ENCODE results near the gene ENTPD8. TPM values are rescaled to one million over a fixed set of nuclear protein-coding genes. Genes with fewer than 3 reads are reported as not detected.

ENTPD8 gene
- total RNA-seq, 2 donors from 2014 or later: 0.33 to 0.75 TPM

DNA sequence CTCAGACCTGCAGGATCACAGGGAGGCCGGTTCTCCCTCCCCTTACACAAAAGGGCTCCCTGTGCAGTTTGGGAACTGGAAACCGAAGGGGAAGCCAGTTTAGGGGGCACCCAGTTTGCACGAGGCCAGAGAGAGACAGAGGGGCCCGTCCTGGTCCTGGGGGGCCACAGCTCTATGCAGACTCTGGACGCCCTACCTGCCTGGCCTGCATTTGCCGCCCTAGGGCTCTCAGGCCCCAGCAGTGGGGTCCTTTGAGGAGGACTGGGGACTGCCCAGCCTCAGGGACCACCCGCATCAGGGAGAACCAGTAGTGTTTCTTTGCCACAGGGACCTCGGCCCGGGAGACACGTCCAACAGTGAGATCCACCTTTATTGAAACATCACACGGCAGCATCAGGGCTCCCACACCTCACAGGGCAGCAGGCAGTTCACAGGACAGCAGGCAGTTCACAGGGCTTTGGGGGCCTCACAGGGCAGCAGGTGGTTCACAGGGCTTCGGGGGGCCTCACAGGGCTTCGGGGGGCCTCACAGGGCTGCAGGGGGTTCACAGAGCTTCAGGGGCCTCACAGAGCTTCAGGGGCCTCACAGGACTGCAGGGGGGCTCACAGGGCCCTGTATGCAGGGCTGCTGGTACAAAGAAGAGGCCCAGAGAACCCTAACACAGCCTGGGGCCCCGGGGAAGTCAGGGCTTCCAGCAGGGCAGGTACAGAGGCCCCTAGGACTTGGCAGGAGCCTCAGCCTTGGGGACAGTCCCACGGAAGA lies 18.6 kb upstream of the ENTPD8 start:
- Histone ChIP-seq H3K9me3 (ENCODE audit: control insufficient read depth, low read length) (no peaks in the 10 kb centered on the region), H3K27me3 (ENCODE audit: control insufficient read depth, insufficient read depth, low read length, poor library complexity, severe bottlenecking) (no peaks in the 10 kb centered on the region), H3K4me3 (ENCODE audit: low read length) (no peak overlapping the region), H3K36me3 (ENCODE audit: control insufficient read depth, insufficient read depth, low read length) (peaks cover 9% of the 10 kb centered on the region), H3K9ac (ENCODE audit: extremely low read depth, low read length, poor library complexity, severe bottlenecking) (no peak overlapping the region), H3K4me1 (ENCODE audit: control insufficient read depth, insufficient read depth, low read length) (peaks cover under 1% of the 10 kb centered on the region), H3K27ac (ENCODE audit: low read depth, low read length) (no peak overlapping the region)
- Mint-ChIP-seq H3K36me3 (ENCODE audit: low read depth) (peaks cover 11% of the 10 kb centered on the region), H3K27ac (no peak overlapping the region), H3K9me3 (no peaks in the 10 kb centered on the region), H3K4me3 (peak overlapping the region; percentile 26), H3K27me3 (ENCODE audit: insufficient read depth) (peaks cover 32% of the 10 kb centered on the region), H3K4me1 (peaks cover 1% of the 10 kb centered on the region)
- TF ChIP-seq, protein P1, sequence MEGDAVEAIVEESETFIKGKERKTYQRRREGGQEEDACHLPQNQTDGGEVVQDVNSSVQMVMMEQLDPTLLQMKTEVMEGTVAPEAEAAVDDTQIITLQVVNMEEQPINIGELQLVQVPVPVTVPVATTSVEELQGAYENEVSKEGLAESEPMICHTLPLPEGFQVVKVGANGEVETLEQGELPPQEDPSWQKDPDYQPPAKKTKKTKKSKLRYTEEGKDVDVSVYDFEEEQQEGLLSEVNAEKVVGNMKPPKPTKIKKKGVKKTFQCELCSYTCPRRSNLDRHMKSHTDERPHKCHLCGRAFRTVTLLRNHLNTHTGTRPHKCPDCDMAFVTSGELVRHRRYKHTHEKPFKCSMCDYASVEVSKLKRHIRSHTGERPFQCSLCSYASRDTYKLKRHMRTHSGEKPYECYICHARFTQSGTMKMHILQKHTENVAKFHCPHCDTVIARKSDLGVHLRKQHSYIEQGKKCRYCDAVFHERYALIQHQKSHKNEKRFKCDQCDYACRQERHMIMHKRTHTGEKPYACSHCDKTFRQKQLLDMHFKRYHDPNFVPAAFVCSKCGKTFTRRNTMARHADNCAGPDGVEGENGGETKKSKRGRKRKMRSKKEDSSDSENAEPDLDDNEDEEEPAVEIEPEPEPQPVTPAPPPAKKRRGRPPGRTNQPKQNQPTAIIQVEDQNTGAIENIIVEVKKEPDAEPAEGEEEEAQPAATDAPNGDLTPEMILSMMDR (conservative IDR thresholded peaks at IDR 0.05): no peak
- 62 to 68% methylated on average over 7 to 15 of the region's 15 CpGs for WGBS, 2 experiments (ENCODE audit: insufficient coverage in 1 of 2, insufficient read length in 1 of 2)
- DNase-seq: no peak

DNA sequence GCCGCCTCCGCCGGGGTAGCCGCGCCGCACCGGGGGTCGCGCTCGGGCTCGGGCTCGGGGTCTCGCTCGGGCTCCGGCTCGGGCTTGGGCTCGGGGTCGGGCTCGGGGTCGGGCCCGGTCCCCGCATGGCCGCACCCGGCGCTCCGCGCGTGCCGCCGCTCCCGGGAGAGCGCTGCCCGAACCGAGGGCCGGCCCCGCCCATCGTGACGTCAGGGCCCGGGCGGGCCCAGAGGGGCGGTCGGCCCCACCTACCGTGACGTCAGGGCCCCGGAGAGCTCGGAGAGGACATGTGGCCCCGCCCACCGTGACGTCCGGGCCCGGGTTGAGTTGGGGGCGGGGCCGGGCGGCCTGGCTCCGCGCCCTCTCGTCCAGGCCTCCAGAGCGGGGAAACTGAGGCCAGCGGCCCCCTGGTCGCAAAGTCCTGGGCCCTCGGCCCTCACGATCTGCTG lies 18.0 kb upstream of the ENTPD8 start, which contains the start of gene NSMF:
NSMF (minus strand) TSS at position 183 of the 449 bp plus-strand sequence. CDS start 232 bp downstream, outside the sequence.
- Histone ChIP-seq H3K9ac (ENCODE audit: extremely low read depth, low read length, poor library complexity, severe bottlenecking) (peak within 1 kb of the TSS; percentile 49), H3K4me1 (ENCODE audit: control insufficient read depth, insufficient read depth, low read length) (peaks cover 4% of the 10 kb centered on the region), H3K36me3 (ENCODE audit: control insufficient read depth, insufficient read depth, low read length) (peaks cover 9% of the 10 kb centered on the region), H3K27ac (ENCODE audit: low read depth, low read length) (no peak within 1 kb of the TSS), H3K4me3 (ENCODE audit: low read length) (peak within 1 kb of the TSS; percentile 77), H3K27me3 (ENCODE audit: control insufficient read depth, insufficient read depth, low read length, poor library complexity, severe bottlenecking) (no peaks in the 10 kb centered on the region), H3K9me3 (ENCODE audit: control insufficient read depth, low read length) (no peaks in the 10 kb centered on the region)
- peak; percentile 95 for DNase-seq
- Mint-ChIP-seq H3K4me1 (peaks cover 1% of the 10 kb centered on the region), H3K9me3 (no peaks in the 10 kb centered on the region), H3K36me3 (ENCODE audit: low read depth) (peaks cover 11% of the 10 kb centered on the region), H3K27ac (no peak within 1 kb of the TSS), H3K27me3 (ENCODE audit: insufficient read depth) (peaks cover 30% of the 10 kb centered on the region), H3K4me3 (peak within 1 kb of the TSS; percentile 52)
- TF ChIP-seq, protein P1 (conservative IDR thresholded peaks at IDR 0.05): no peak
- 1% methylated on average over 54 to 62 of the region's 62 CpGs for WGBS, 2 experiments (ENCODE audit: insufficient coverage in 1 of 2, insufficient read length in 1 of 2)

DNA sequence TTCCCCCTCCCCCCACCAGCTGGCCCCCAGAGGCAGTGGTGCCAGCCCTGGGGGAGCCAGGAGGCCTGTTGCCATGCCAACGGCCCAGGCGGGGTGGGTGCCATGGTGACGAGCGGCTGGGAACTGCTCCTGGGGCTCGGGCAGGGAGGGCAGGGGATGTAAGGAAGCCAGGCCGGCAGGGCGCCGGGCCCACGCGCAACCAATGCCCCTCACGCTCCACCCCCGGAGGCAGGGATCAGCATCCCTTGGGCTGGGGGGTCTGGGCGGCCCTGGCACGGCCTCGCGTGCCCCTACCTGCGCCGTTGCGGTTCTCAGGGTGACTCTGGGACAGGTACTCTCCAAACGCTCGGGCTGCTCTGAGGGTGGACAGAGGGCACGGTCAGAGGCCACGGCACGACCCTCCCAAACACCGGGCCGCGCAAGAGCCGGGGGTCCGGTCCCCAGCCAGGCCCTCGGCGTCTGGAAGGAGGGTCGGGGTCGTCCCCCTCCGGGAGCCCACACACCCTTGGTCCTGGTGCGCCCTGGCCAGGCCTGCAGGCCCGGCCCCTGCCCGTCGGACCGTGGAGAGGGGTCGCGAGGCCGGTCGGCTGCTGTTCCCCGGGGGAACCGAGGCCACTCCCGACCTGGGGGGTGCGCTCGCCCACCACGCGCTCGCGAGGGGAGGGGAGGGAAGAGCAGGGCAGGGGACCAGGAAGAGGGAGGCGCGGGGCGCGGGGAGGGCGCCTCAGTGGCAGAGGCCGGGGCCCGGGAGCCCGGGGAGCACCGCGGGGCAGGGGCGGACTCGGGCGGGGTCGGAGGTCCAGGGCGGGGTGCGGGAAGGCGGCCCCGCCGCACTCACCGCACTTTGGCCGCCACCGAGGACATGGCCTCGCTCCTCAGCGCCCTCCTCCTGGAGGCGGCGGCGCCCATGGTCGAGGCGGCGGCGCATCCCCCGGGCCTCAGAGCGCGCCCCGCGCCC lies 17.3 kb upstream of the ENTPD8 start:
- peak overlapping the region; percentile 52 for H3K4me3 Mint-ChIP-seq
- H3K27ac ChIP-seq (ENCODE audit: low read depth, low read length): no peak overlapping the region
- no peaks in the 10 kb centered on the region for H3K9me3 Mint-ChIP-seq

More for the DNA sequence above, 17.3 kb upstream of the ENTPD8 start:
- Histone ChIP-seq H3K9me3 (ENCODE audit: control insufficient read depth, low read length) (no peaks in the 10 kb centered on the region), H3K36me3 (ENCODE audit: control insufficient read depth, insufficient read depth, low read length) (peaks cover 9% of the 10 kb centered on the region), H3K4me3 (ENCODE audit: low read length) (peak overlapping the region; percentile 77), H3K4me1 (ENCODE audit: control insufficient read depth, insufficient read depth, low read length) (peaks cover 4% of the 10 kb centered on the region), H3K9ac (ENCODE audit: extremely low read depth, low read length, poor library complexity, severe bottlenecking) (peak overlapping the region; percentile 49), H3K27me3 (ENCODE audit: control insufficient read depth, insufficient read depth, low read length, poor library complexity, severe bottlenecking) (no peaks in the 10 kb centered on the region)
- H3K36me3 Mint-ChIP-seq (ENCODE audit: low read depth): peaks cover 14% of the 10 kb centered on the region
- H3K4me1 Mint-ChIP-seq: peaks cover 1% of the 10 kb centered on the region
- WGBS, 2 experiments (ENCODE audit: insufficient coverage in 1 of 2, insufficient read length in 1 of 2): 12 to 16% methylated on average over 26 to 88 of the region's 88 CpGs
- TF ChIP-seq, protein P1 (conservative IDR thresholded peaks at IDR 0.05): no peak
- no peak for DNase-seq
- peaks cover 26% of the 10 kb centered on the region for H3K27me3 Mint-ChIP-seq (ENCODE audit: insufficient read depth)
- no peak overlapping the region for H3K27ac Mint-ChIP-seq
